Endometrial microvascular endothelial cells (primary cell): ENCODE measurements around the gene RAB8B. TPM values are rescaled to one million over a fixed set of nuclear protein-coding genes. Genes with fewer than 3 reads are reported as not detected.

Experiments
- in situ Hi-C: cut with HindIII; loops from 2 replicates; pipeline ENCODE4 v1.10.0; 2017; ENCODE audit warnings: low sequenced_read_pairs, low pct_unique_long_range_greater_than_20kb; ENCODE audit errors: inconsistent ontology term
- total RNA-seq: library from RNA; depleted of rRNA; stranded (reverse); fragments of >200 nt; gene quantifications from one replicate; pipeline ENCODE4 v1.2.3, GENCODE V29; 2015; ENCODE audit errors: inconsistent ontology term

Gene RAB8B
- 35.9 TPM for total RNA-seq

- in situ Hi-C loops = no loop called here
These were observed at the start of gene RAB8B for GRCh38 chr15:63188926-63189871. TSS of gene RAB8B (plus strand) at chr15:63189606. CDS start at chr15:63189625, 19 bp downstream.

- in situ Hi-C loops = no loop called here
These were observed 48.5 kb upstream of the RAB8B start for GRCh38 chr15:63140936-63141335.

GRCh38 chr15:63145426-63145825 lies 44.0 kb upstream of the RAB8B start:
- in situ Hi-C loops = no loop called here

- in situ Hi-C loops = no loop called here
These were observed 42.7 kb upstream of the RAB8B start for GRCh38 chr15:63146684-63147083.

- in situ Hi-C loops = no loop called here
These were observed 37.7 kb upstream of the RAB8B start for GRCh38 chr15:63151665-63152064.

- in situ Hi-C loops = no loop called here
These were observed 33.9 kb upstream of the RAB8B start for GRCh38 chr15:63155486-63155885.

GRCh38 chr15:63156086-63156710 lies 33.2 kb upstream of the RAB8B start:
- in situ Hi-C loops = no loop called here

- in situ Hi-C loops = no loop called here
These were observed 32.7 kb upstream of the RAB8B start for GRCh38 chr15:63156755-63157117.

GRCh38 chr15:63157118-63157843 lies 32.1 kb upstream of the RAB8B start, which contains the start of gene RPS27L:
TSS of gene RPS27L (minus strand) at chr15:63157477. CDS start at chr15:63157405, 72 bp downstream.
- in situ Hi-C loops = no loop called here

GRCh38 chr15:63157891-63158431 lies 31.4 kb upstream of the RAB8B start:
- in situ Hi-C loops = no loop called here

- in situ Hi-C loops = no loop called here
These were observed 28.8 kb upstream of the RAB8B start for GRCh38 chr15:63160638-63161037.

- in situ Hi-C loops = no loop called here
These were observed 26.2 kb upstream of the RAB8B start for GRCh38 chr15:63163217-63163616.

GRCh38 chr15:63165166-63165859 lies 24.1 kb upstream of the RAB8B start:
- in situ Hi-C loops = no loop called here

- in situ Hi-C loops = no loop called here
These were observed 23.2 kb upstream of the RAB8B start for GRCh38 chr15:63166219-63166618.

- in situ Hi-C loops = no loop called here
These were observed 19.6 kb upstream of the RAB8B start for GRCh38 chr15:63169788-63170187.

GRCh38 chr15:63172376-63172775 lies 17.0 kb upstream of the RAB8B start:
- in situ Hi-C loops = no loop called here

- in situ Hi-C loops = no loop called here
These were observed 16.5 kb upstream of the RAB8B start for GRCh38 chr15:63172851-63173451.

GRCh38 chr15:63176302-63176701 lies 13.1 kb upstream of the RAB8B start:
- in situ Hi-C loops = no loop called here
